ENCODE measurements around the gene AAMP. TPM values are rescaled to one million over a fixed set of nuclear protein-coding genes. Genes with fewer than 3 reads are reported as not detected.

AAMP gene
- total and polyA plus RNA-seq, 2 donors (not counting 3 experiments of a cell fraction or from before 2014, with no cell fraction given) = 69.3 to 84.4 TPM

- no peak overlapping the region for H3K4me2 ChIP-seq (ENCODE audit: insufficient read depth, low read length)
- H3K4me1 ChIP-seq (ENCODE audit: control insufficient read depth, extremely low read depth, insufficient read depth, low read length) = peaks cover 19% of the 10 kb centered on the region
- intact Hi-C loops (cut with micrococcal nuclease) = loop anchor here (1.0 to 5.0 kb wide), 6 partner anchors 15 to 375 kb away; partner anchors contain the start of genes CATIP and TMBIM1
Measured at GRCh38 chr2:218272531-218273212, 2.7 kb upstream of the AAMP start.

More at GRCh38 chr2:218272531-218273212, 2.7 kb upstream of the AAMP start:
- DNase-seq (ENCODE audit: low read depth, low spot score) (peak; percentile 85), FAIRE-seq (peak; percentile 97)
- no peak for TF ChIP-seq MAX (IDR thresholded peaks at IDR 0.05; ENCODE audit: insufficient read depth, insufficient read length)
- TF ChIP-seq JUN (IDR thresholded peaks at IDR 0.05; ENCODE audit: borderline replicate concordance, insufficient read depth, insufficient read length, low read depth) = no peak
- peak; percentile 56 for TF ChIP-seq POLR2A (IDR thresholded peaks at IDR 0.05; ENCODE audit: low read depth, low read length)
- peak; percentile 77 to 92 for TF ChIP-seq CTCF (IDR thresholded peaks at IDR 0.05; ENCODE audit: extremely low read depth in 1 of 2, insufficient read depth in 1 of 2, low read depth in 1 of 2, low read length in 2 of 2)
- no peak for TF ChIP-seq MYC (IDR thresholded peaks at IDR 0.05; ENCODE audit: low read depth, low read length)
- TF ChIP-seq FOS (IDR thresholded peaks at IDR 0.05; ENCODE audit: borderline replicate concordance, insufficient read depth, low read length) = no peak
- TF ChIP-seq EZH2 (IDR thresholded peaks at IDR 0.05; ENCODE audit: borderline replicate concordance, low read depth, low read length, severe bottlenecking) = no peak
- peak; percentile 55 for TF ChIP-seq POLR2AphosphoS5 (IDR thresholded peaks at IDR 0.05; ENCODE audit: insufficient read depth, low read depth, low read length)
- TF ChIP-seq GATA2 (IDR thresholded peaks at IDR 0.05; ENCODE audit: insufficient read depth, insufficient read length, low read depth, low read length) = no peak
- Histone ChIP-seq H2AFZ (ENCODE audit: low read depth, low read length) (no peak overlapping the region), H3K9me1 (replicated peaks; ENCODE audit: control insufficient read depth, extremely low read depth, insufficient read depth, low read length) (no peaks in the 10 kb centered on the region), H3K79me2 (ENCODE audit: control insufficient read depth, insufficient read depth, low read length) (peaks cover 7% of the 10 kb centered on the region), H3K9ac (replicated peaks; ENCODE audit: extremely low read depth, insufficient read depth, low read length) (no peak overlapping the region), H3K27me3 (ENCODE audit: control insufficient read depth in 2 of 2, insufficient read depth in 2 of 2, low read length in 2 of 2) (no peaks in the 10 kb centered on the region), H4K20me1 (replicated peaks; ENCODE audit: control insufficient read depth, extremely low read depth, insufficient read depth, low read length) (no peaks in the 10 kb centered on the region), H3K27ac (ENCODE audit: insufficient read depth, low read depth, low read length) (no peak overlapping the region), H3K36me3 (ENCODE audit: control insufficient read depth in 2 of 2, extremely low read depth in 1 of 2, insufficient read depth in 2 of 2, low read length in 2 of 2) (peaks cover 14 to 41% of the 10 kb centered on the region in 2 experiments), H3K4me3 (replicated peaks in 1 of 3; ENCODE audit: insufficient read depth in 1 of 3, low read depth in 1 of 3, low read length in 3 of 3) (no peak overlapping the region), H3K9me3 (replicated peaks; ENCODE audit: control insufficient read depth, insufficient read depth, low read length) (no peaks in the 10 kb centered on the region)
- dilution Hi-C loops (cut with MboI; ENCODE audit: extremely low pct_ligation_motif_present, low sequenced_read_pairs) = no loop called here
- no TSS peak for BruUV-seq (replicated peaks)
- ChIA-PET CTCF (interaction anchor here (0.5 to 7.0 kb wide), 20 partner anchors 10 to 575 kb away, joined by 3 to 99 read pairs (median 6); partner anchors contain the start of genes CATIP and TMBIM1), POLR2A (interaction anchor here (1.0 to 2.1 kb wide), 4 partner anchors 10 to 23 kb away, joined by 3 to 9 read pairs (median 5); no protein-coding TSS in a partner anchor)

Data from endothelial cell of umbilical vein (primary cell).